ENCODE results near the gene SLC12A4.

DNA sequence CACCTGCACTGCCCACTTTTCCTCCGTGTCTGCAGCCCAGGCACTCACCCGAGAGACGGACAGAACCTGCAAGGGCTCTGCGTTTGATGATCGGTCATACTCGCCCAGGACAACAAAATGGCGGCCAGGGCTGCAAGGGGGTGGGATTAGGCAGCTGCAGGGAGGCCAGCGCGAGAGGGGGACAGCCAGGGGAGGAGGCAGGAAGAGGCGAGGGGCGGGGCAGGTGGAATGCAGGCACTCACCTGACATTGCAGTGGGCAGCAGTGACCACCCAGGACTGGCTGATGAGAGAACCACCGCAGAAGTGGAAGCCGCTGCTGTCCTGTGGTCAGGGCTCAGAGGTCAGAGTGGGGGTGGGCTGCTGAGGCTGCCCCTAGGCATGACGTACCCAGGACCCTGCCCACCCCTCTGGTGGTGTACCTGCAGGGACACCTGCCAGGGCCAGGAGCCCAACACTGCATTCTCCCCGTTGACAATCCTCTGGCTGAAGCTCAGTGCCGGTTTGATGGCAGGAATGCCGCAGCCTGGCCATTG is 37.7 kb downstream of the SLC12A4 start:
- TF ChIP-seq, protein P1, sequence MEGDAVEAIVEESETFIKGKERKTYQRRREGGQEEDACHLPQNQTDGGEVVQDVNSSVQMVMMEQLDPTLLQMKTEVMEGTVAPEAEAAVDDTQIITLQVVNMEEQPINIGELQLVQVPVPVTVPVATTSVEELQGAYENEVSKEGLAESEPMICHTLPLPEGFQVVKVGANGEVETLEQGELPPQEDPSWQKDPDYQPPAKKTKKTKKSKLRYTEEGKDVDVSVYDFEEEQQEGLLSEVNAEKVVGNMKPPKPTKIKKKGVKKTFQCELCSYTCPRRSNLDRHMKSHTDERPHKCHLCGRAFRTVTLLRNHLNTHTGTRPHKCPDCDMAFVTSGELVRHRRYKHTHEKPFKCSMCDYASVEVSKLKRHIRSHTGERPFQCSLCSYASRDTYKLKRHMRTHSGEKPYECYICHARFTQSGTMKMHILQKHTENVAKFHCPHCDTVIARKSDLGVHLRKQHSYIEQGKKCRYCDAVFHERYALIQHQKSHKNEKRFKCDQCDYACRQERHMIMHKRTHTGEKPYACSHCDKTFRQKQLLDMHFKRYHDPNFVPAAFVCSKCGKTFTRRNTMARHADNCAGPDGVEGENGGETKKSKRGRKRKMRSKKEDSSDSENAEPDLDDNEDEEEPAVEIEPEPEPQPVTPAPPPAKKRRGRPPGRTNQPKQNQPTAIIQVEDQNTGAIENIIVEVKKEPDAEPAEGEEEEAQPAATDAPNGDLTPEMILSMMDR (IDR thresholded peaks at IDR 0.05) = no peak
- TF ChIP-seq POLR2A (IDR thresholded peaks at IDR 0.05; ENCODE audit: low read depth) = no peak
- TF ChIP-seq EP300 (IDR thresholded peaks at IDR 0.05) = no peak
